Measurements from ENCODE around the gene TAF7L. TPM values are rescaled to one million over a fixed set of nuclear protein-coding genes. Genes with fewer than 3 reads are reported as not detected.

Gene TAF7L
- total and polyA plus RNA-seq, 2 donors (not counting 1 experiment from before 2014, with no cell fraction given), result 0.10 TPM; not detected in 1

GRCh38 chrX:101287402-101287801 lies 3.7 kb downstream of the TAF7L start:
- no peaks in the 10 kb centered on the region for H3K36me3 ChIP-seq (replicated peaks in 1 of 2; ENCODE audit: control extremely low read depth in 1 of 2, control insufficient read depth in 1 of 2, extremely low read depth in 1 of 2, insufficient read depth in 2 of 2, low read length in 1 of 2)
- no peaks in the 10 kb centered on the region for H3K4me1 ChIP-seq (ENCODE audit: control insufficient read depth in 2 of 2, insufficient read depth in 2 of 2, low read length in 2 of 2)
- POLR2A ChIA-PET, result no interaction called here
- H4K20me1 ChIP-seq (ENCODE audit: control insufficient read depth, insufficient read depth, low read length, poor library complexity, severe bottlenecking), result no peaks in the 10 kb centered on the region
- CTCF ChIA-PET, result interaction anchor here (1.2 to 1.7 kb wide), 3 partner anchors 17 to 392 kb away, joined by 3 to 6 read pairs (median 4); no protein-coding TSS in a partner anchor
- peaks cover 0 to 3% (median 0%) of the 10 kb centered on the region in 3 donors for H3K9me3 ChIP-seq (ENCODE audit: control extremely low read depth in 1 of 3, control insufficient read depth in 2 of 3, insufficient read depth in 1 of 3, low read length in 2 of 3)
- H2AFZ ChIP-seq (ENCODE audit: insufficient read depth, low read depth, low read length, poor library complexity, severe bottlenecking), result no peak overlapping the region
- no peak overlapping the region for H3K4me2 ChIP-seq (replicated peaks; ENCODE audit: low read depth, low read length, poor library complexity, severe bottlenecking)
- no CpG with 5 or more reads among the region's 2 CpGs for WGBS (ENCODE audit: insufficient coverage)
- no peak overlapping the region for H3K27ac Mint-ChIP-seq
- H3K27me3 Mint-ChIP-seq, result peaks cover 2% of the 10 kb centered on the region
- H3K9me3 Mint-ChIP-seq (ENCODE audit: insufficient read depth), result no peaks in the 10 kb centered on the region
- ATAC-seq (ENCODE audit: low read depth), result peak; percentile 47
- H3K27ac ChIP-seq (ENCODE audit: low read length in 2 of 2), result no peak overlapping the region
- intact Hi-C loops (cut with micrococcal nuclease), result loop anchor here (2.0 to 5.0 kb wide), 2 partner anchors 130 to 601 kb away; no protein-coding TSS in a partner anchor
- H3K9ac ChIP-seq (ENCODE audit: low read length), result no peak overlapping the region
- TF ChIP-seq CTCF (IDR thresholded peaks at IDR 0.05) (peak; percentile 64), EZH2 (IDR thresholded peaks at IDR 0.05; ENCODE audit: borderline replicate concordance, insufficient read depth, low read depth, low read length, poor library complexity, severe bottlenecking) (no peak)
- no peaks in the 10 kb centered on the region for H3K79me2 ChIP-seq (ENCODE audit: control insufficient read depth, insufficient read depth, low read length)
- no peak overlapping the region for H3K4me3 Mint-ChIP-seq
- no peak overlapping the region for H3K4me3 ChIP-seq (ENCODE audit: control extremely low read depth in 1 of 5, extremely low read depth in 1 of 5, insufficient read depth in 1 of 5, low read depth in 2 of 5, low read length in 4 of 5)
- no peaks in the 10 kb centered on the region for H3K4me1 Mint-ChIP-seq
- peak; percentile 51 for DNase-seq
- peaks cover 0 to 3% (median 0%) of the 10 kb centered on the region in 4 experiments for H3K27me3 ChIP-seq (replicated peaks in 1 of 4; ENCODE audit: control extremely low read depth in 1 of 4, control insufficient read depth in 3 of 4, insufficient read depth in 4 of 4, low read length in 3 of 4)

GRCh38 chrX:101276238-101276637 lies 14.9 kb downstream of the TAF7L start:
- WGBS (ENCODE audit: insufficient coverage), result 100% methylated on average over 1 of the region's 2 CpGs
- intact Hi-C loops (cut with micrococcal nuclease), result no loop called here
- Mint-ChIP-seq H3K4me3 (no peak overlapping the region), H3K9me3 (ENCODE audit: insufficient read depth) (no peaks in the 10 kb centered on the region), H3K27ac (no peak overlapping the region), H3K4me1 (no peaks in the 10 kb centered on the region), H3K27me3 (no peaks in the 10 kb centered on the region)
- Histone ChIP-seq H3K4me3 (ENCODE audit: control extremely low read depth in 1 of 5, extremely low read depth in 1 of 5, insufficient read depth in 1 of 5, low read depth in 2 of 5, low read length in 4 of 5) (no peak overlapping the region), H3K9ac (ENCODE audit: low read length) (no peak overlapping the region), H3K9me3 (ENCODE audit: control extremely low read depth in 1 of 3, control insufficient read depth in 2 of 3, insufficient read depth in 1 of 3, low read length in 2 of 3) (no peaks in the 10 kb centered on the region), H3K27me3 (replicated peaks in 1 of 4; ENCODE audit: control extremely low read depth in 1 of 4, control insufficient read depth in 3 of 4, insufficient read depth in 4 of 4, low read length in 3 of 4) (no peaks in the 10 kb centered on the region), H2AFZ (ENCODE audit: insufficient read depth, low read depth, low read length, poor library complexity, severe bottlenecking) (no peak overlapping the region), H3K27ac (ENCODE audit: low read length in 2 of 2) (no peak overlapping the region), H3K79me2 (ENCODE audit: control insufficient read depth, insufficient read depth, low read length) (no peaks in the 10 kb centered on the region), H3K36me3 (replicated peaks in 1 of 2; ENCODE audit: control extremely low read depth in 1 of 2, control insufficient read depth in 1 of 2, extremely low read depth in 1 of 2, insufficient read depth in 2 of 2, low read length in 1 of 2) (no peaks in the 10 kb centered on the region), H3K4me1 (ENCODE audit: control insufficient read depth in 2 of 2, insufficient read depth in 2 of 2, low read length in 2 of 2) (no peaks in the 10 kb centered on the region), H4K20me1 (ENCODE audit: control insufficient read depth, insufficient read depth, low read length, poor library complexity, severe bottlenecking) (no peaks in the 10 kb centered on the region), H3K4me2 (replicated peaks; ENCODE audit: low read depth, low read length, poor library complexity, severe bottlenecking) (no peak overlapping the region)
- no peak for ATAC-seq (ENCODE audit: low read depth)
- POLR2A ChIA-PET, result no interaction called here
- CTCF ChIA-PET, result no interaction called here
- TF ChIP-seq CTCF (IDR thresholded peaks at IDR 0.05) (no peak), EZH2 (IDR thresholded peaks at IDR 0.05; ENCODE audit: borderline replicate concordance, insufficient read depth, low read depth, low read length, poor library complexity, severe bottlenecking) (no peak)
- DNase-seq, result no peak
